ENCODE data around the gene DLG2.

DLG2 gene

GRCh38 chr11:84249344-84250135, 1377.6 kb downstream of the DLG2 start:
- TF ChIP-seq CTCF (IDR thresholded peaks at IDR 0.05), result no peak

GRCh38 chr11:84247926-84248325, 1379.2 kb downstream of the DLG2 start:
- TF ChIP-seq CTCF (IDR thresholded peaks at IDR 0.05), result no peak

GRCh38 chr11:84247129-84247528, 1380.0 kb downstream of the DLG2 start:
- no peak for TF ChIP-seq CTCF (IDR thresholded peaks at IDR 0.05)

GRCh38 chr11:84243629-84244263, 1383.4 kb downstream of the DLG2 start:
- no peak for TF ChIP-seq CTCF (IDR thresholded peaks at IDR 0.05)

- TF ChIP-seq CTCF (IDR thresholded peaks at IDR 0.05), result no peak
Observed at GRCh38 chr11:84241343-84242131, 1385.6 kb downstream of the DLG2 start.

GRCh38 chr11:84240847-84241246, 1386.3 kb downstream of the DLG2 start:
- TF ChIP-seq CTCF (IDR thresholded peaks at IDR 0.05), result no peak

- no peak for TF ChIP-seq CTCF (IDR thresholded peaks at IDR 0.05)
Observed at GRCh38 chr11:84236436-84236835, 1390.7 kb downstream of the DLG2 start.

Measured in LNCAP (cell line).